IMR-90 (cell line): ENCODE results near the gene SLC39A11. TPM values are rescaled to one million over a fixed set of nuclear protein-coding genes. Genes with fewer than 3 reads are reported as not detected.

Experiments
- ATAC-seq: fragments of 200-7000 bp; cut with Tn5 transposase; 2 replicates; pipeline ENCODE4 v1.9.1; 2020; ENCODE audit warnings: low read depth, mild to moderate bottlenecking, moderate library complexity
- BruUV-seq: library from RNA; stranded (reverse); fragments of 400-500 nt; replicated peaks from 2 replicates; lab custom pipeline; 2021; lab: Mats Ljungman, UMichigan
- CTCF ChIA-PET: fragments of 300-600 bp; formaldehyde crosslinking; extraction: SDS; loops from one replicate; lab custom pipeline; 2021; ENCODE audit warnings: antibody characterized with exemption; lab: Yijun Ruan, JAX
- POLR2A ChIA-PET: fragments of 300-600 bp; sonication (Branson Sonifier 250); formaldehyde crosslinking; loops from one replicate; lab custom pipeline; 2022; ENCODE audit warnings: antibody characterized with exemption; ENCODE audit not compliant: unreplicated experiment; lab: Charles Lee
- DNase-seq: peaks from one replicate; pipeline ENCODE4 v3.0.0; 2013
- H2AFZ ChIP-seq: replicated peaks from 2 replicates; pipeline ENCODE3; 2013; ENCODE audit warnings: low read length, mild to moderate bottlenecking; ENCODE audit not compliant: poor library complexity
- H2AK5ac ChIP-seq: 2 replicates; pipeline ENCODE4 v1.6.1; 2013; ENCODE audit warnings: low read depth, low read length, inconsistent platforms
- H2AK9ac ChIP-seq: replicated peaks from 2 replicates; pipeline ENCODE3; 2013; ENCODE audit warnings: mild to moderate bottlenecking, low read depth, low read length, moderate library complexity; ENCODE audit not compliant: poor library complexity
- H2BK120ac ChIP-seq: 2 replicates; pipeline ENCODE4 v1.6.1; 2013; ENCODE audit warnings: low read depth, low read length, inconsistent platforms
- H2BK15ac ChIP-seq: 3 replicates; pipeline ENCODE4 v1.6.1; 2013; ENCODE audit warnings: low read depth, low read length, inconsistent platforms
- H2BK20ac ChIP-seq: 2 replicates; pipeline ENCODE4 v1.6.1; 2013; ENCODE audit warnings: low read depth, mild to moderate bottlenecking, inconsistent platforms, low read length, moderate library complexity
- H2BK5ac ChIP-seq: 2 replicates; pipeline ENCODE4 v1.6.1; 2013; ENCODE audit warnings: mild to moderate bottlenecking, low read depth, low read length, inconsistent platforms; ENCODE audit not compliant: poor library complexity, severe bottlenecking
- H3K14ac ChIP-seq: replicated peaks from 2 replicates; pipeline ENCODE4 v1.6.1; 2013; ENCODE audit warnings: low read depth, low read length, inconsistent platforms
- H3K18ac ChIP-seq: 2 replicates; pipeline ENCODE4 v1.6.1; 2013; ENCODE audit warnings: low read depth, low read length, control low read depth
- H3K23ac ChIP-seq: 2 replicates; pipeline ENCODE4 v1.6.1; 2013; ENCODE audit warnings: low read depth, low read length, inconsistent platforms
- H3K27ac ChIP-seq: 2 replicates; pipeline ENCODE4 v1.5.1; 2013; ENCODE audit warnings: mild to moderate bottlenecking, control low read depth, low read length; ENCODE audit not compliant: insufficient read depth
- H3K27me3 ChIP-seq: 2 replicates; pipeline ENCODE4 v1.6.1; 2013; ENCODE audit warnings: low read length; ENCODE audit not compliant: control insufficient read depth, insufficient read depth
- H3K36me3 ChIP-seq: 2 replicates; pipeline ENCODE4 v1.6.1; 2013; ENCODE audit warnings: low read length, mixed read lengths; ENCODE audit not compliant: control insufficient read depth, insufficient read depth
- H3K4ac ChIP-seq: 2 replicates; pipeline ENCODE4 v1.6.1; 2013; ENCODE audit warnings: low read depth, low read length, inconsistent platforms
- H3K4me1 ChIP-seq: 2 replicates; pipeline ENCODE4 v1.6.1; 2013; ENCODE audit warnings: low read length, mixed read lengths; ENCODE audit not compliant: control insufficient read depth, insufficient read depth
- H3K4me2 ChIP-seq: 2 replicates; pipeline ENCODE4 v1.6.1; 2013; ENCODE audit warnings: low read depth, mild to moderate bottlenecking, control low read depth, low read length, moderate library complexity
- H3K4me3 ChIP-seq: 2 replicates; pipeline ENCODE4 v1.5.1; 2013; ENCODE audit warnings: low read depth, mild to moderate bottlenecking, control low read depth, low read length, moderate library complexity; ENCODE audit not compliant: insufficient read depth
- H3K56ac ChIP-seq: 2 replicates; pipeline ENCODE4 v1.6.1; 2013; ENCODE audit warnings: low read length, inconsistent platforms; ENCODE audit not compliant: insufficient read depth; ENCODE audit errors: extremely low read depth
- H3K79me1 ChIP-seq, 2 experiments: 2 replicates each; pipeline ENCODE4 v1.6.1; 2013; ENCODE audit warnings: low read length in 2 of 2, inconsistent platforms in 1 of 2, low read depth in 1 of 2
- H3K9ac ChIP-seq: 2 replicates; pipeline ENCODE4 v1.6.1; 2013; ENCODE audit warnings: low read depth, low read length, control low read depth
- H3K9me1 ChIP-seq: 2 replicates; pipeline ENCODE4 v1.6.1; 2013; ENCODE audit warnings: low read length, inconsistent platforms; ENCODE audit not compliant: insufficient read depth
- H3K9me3 ChIP-seq: 2 replicates; pipeline ENCODE4 v1.6.1; 2013; ENCODE audit warnings: low read length; ENCODE audit not compliant: control insufficient read depth, insufficient read depth
- H4K20me1 ChIP-seq: 2 replicates; pipeline ENCODE4 v1.6.1; 2013; ENCODE audit warnings: low read length, inconsistent platforms; ENCODE audit not compliant: insufficient read depth
- H4K5ac ChIP-seq: 2 replicates; pipeline ENCODE4 v1.6.1; 2013; ENCODE audit warnings: mild to moderate bottlenecking, low read depth, low read length, control low read depth
- H4K8ac ChIP-seq, 2 experiments: 2 replicates each; pipeline ENCODE4 v1.6.1; 2013; ENCODE audit warnings: low read depth in 2 of 2, low read length in 2 of 2, control low read depth in 1 of 2, inconsistent platforms in 1 of 2
- H4K91ac ChIP-seq: 2 replicates; pipeline ENCODE4 v1.6.1; 2013; ENCODE audit warnings: low read depth, low read length, inconsistent platforms; ENCODE audit not compliant: insufficient read depth
- BHLHE40 ChIP-seq: fragments of 150-350 bp; IDR thresholded peaks from 2 replicates; pipeline ENCODE4 v1.6.1; 2016; ENCODE audit warnings: mild to moderate bottlenecking, low read depth, low read length
- CEBPB ChIP-seq: IDR thresholded peaks from 2 replicates; pipeline ENCODE4 v1.6.1; 2012; ENCODE audit warnings: low read depth, low read length, improper control_type of control experiment
- CHD1 ChIP-seq: IDR thresholded peaks from 2 replicates; pipeline ENCODE4 v1.6.1; 2012; ENCODE audit warnings: low read depth, low read length, improper control_type of control experiment
- CTCF ChIP-seq: conservative IDR thresholded peaks from 2 replicates; pipeline ENCODE4 v1.5.1; 2012; ENCODE audit warnings: mild to moderate bottlenecking, low read depth, low read length, improper control_type of control experiment
- ELK1 ChIP-seq: fragments of 150-350 bp; IDR thresholded peaks from 2 replicates; pipeline ENCODE4 v1.6.1; 2016; ENCODE audit warnings: low read depth, mild to moderate bottlenecking, low read length, moderate library complexity, borderline replicate concordance
- MAFK ChIP-seq: IDR thresholded peaks from 2 replicates; pipeline ENCODE4 v1.6.1; 2012; ENCODE audit warnings: low read depth, low read length, improper control_type of control experiment
- MXI1 ChIP-seq: IDR thresholded peaks from 2 replicates; pipeline ENCODE4 v1.6.1; 2012; ENCODE audit warnings: low read depth, mild to moderate bottlenecking, low read length, moderate library complexity, borderline replicate concordance
- NFE2L2 ChIP-seq: fragments of 150-350 bp; IDR thresholded peaks from 2 replicates; pipeline ENCODE4 v1.6.1; 2016; ENCODE audit warnings: low read depth, mild to moderate bottlenecking, low read length
- POLR2A ChIP-seq: IDR thresholded peaks from 2 replicates; pipeline ENCODE4 v1.6.1; 2012; ENCODE audit warnings: mild to moderate bottlenecking, low read depth, low read length
- RAD21 ChIP-seq: IDR thresholded peaks from 2 replicates; pipeline ENCODE4 v1.6.1; 2012; ENCODE audit warnings: low read length, improper control_type of control experiment
- RCOR1 ChIP-seq: IDR thresholded peaks from 2 replicates; pipeline ENCODE4 v1.6.1; 2012; ENCODE audit warnings: mild to moderate bottlenecking, low read length, improper control_type of control experiment; ENCODE audit not compliant: insufficient replicate concordance
- RFX5 ChIP-seq: IDR thresholded peaks from 2 replicates; pipeline ENCODE4 v1.8.0; 2012; ENCODE audit warnings: low read depth, mild to moderate bottlenecking, low read length, moderate library complexity
- SMC3 ChIP-seq: fragments of 150-350 bp; IDR thresholded peaks from 2 replicates; pipeline ENCODE4 v1.6.1; 2016; ENCODE audit warnings: low read depth, mild to moderate bottlenecking, antibody characterized with exemption, low read length, moderate library complexity
- WGBS, 2 experiments: methylation state at CpG; one replicate each; pipeline versions ENCODE4 v1.1.5 to v1.1.7; 2013; ENCODE audit warnings: missing lambda C conversion rate in 2 of 2; ENCODE audit not compliant: insufficient read length in 1 of 2; ENCODE audit errors: extremely low coverage in 2 of 2; 5-methylcytosine and 5-hydroxymethylcytosine counted together
- dilution Hi-C: fragments of 300-500 bp; cut with HindIII; formaldehyde crosslinking; loops from one replicate; pipeline ENCODE4 v1.14.3; 2018; ENCODE audit warnings: low sequenced_read_pairs; ENCODE audit not compliant: unreplicated experiment
- in situ Hi-C: fragments of 300-500 bp; cut with MboI; formaldehyde crosslinking; loops from 3 replicates; pipeline ENCODE4 v1.14.3; 2019; ENCODE audit warnings: low sequenced_read_pairs, inconsistent platforms, mixed read lengths
- intact Hi-C: fragments of 100-400 bp; cut with micrococcal nuclease; formaldehyde crosslinking; loops from 2 replicates; pipeline ENCODE4 v1.10.0; 2022
- polyA plus RNA-seq, 3 experiments: library from polyadenylated mRNA; depleted of rRNA; stranded (reverse); fragments of >200 nt; gene quantifications; 2 replicates each; pipeline ENCODE4 v1.2.3, GENCODE V29; 2012; ENCODE audit warnings: low replicate concordance in 1 of 3
- total RNA-seq: library from RNA; depleted of rRNA; stranded (reverse); fragments of >200 nt; gene quantifications from 2 replicates; pipeline ENCODE4 v1.2.3, GENCODE V29; 2012

The SLC39A11 gene
- total and polyA plus RNA-seq, 2 of the 4 experiments (the other 2 are of a cell fraction), result 8.8 to 14.3 TPM

- Histone ChIP-seq H3K4me2 (no peak overlapping the region), H4K8ac (no peak overlapping the region), H4K5ac (no peak overlapping the region), H3K4ac (no peak overlapping the region), H4K20me1 (no peaks in the 10 kb centered on the region), H2BK5ac (no peak overlapping the region), H3K23ac (no peak overlapping the region), H2BK15ac (no peak overlapping the region), H2AFZ (no peak overlapping the region), H3K36me3 (no peaks in the 10 kb centered on the region), H3K79me1 (no peaks in the 10 kb centered on the region; a peak in 1 of 4 replicates), H2BK120ac (no peak overlapping the region), H3K9me1 (peaks cover 12% of the 10 kb centered on the region; the same call in 1 of the 2 replicates), H3K14ac (no peak overlapping the region), H3K27me3 (no peaks in the 10 kb centered on the region), H3K9ac (no peak overlapping the region), H3K18ac (no peak overlapping the region), H3K4me1 (peaks cover 13% of the 10 kb centered on the region), H3K56ac (no peak overlapping the region), H2AK9ac (no peak overlapping the region), H2AK5ac (no peak overlapping the region), H2BK20ac (no peak overlapping the region), H3K4me3 (no peak overlapping the region), H3K27ac (no peak overlapping the region), H4K91ac (no peak overlapping the region), H3K9me3 (no peaks in the 10 kb centered on the region)
- ChIA-PET POLR2A (no interaction called here), CTCF (no interaction called here)
- no peak for TF ChIP-seq RCOR1
- TF ChIP-seq RFX5, result no peak
- TF ChIP-seq NFE2L2, result no peak
- TF ChIP-seq RAD21, result no peak
- TF ChIP-seq MAFK, result no peak
- TF ChIP-seq CEBPB, result no peak
- TF ChIP-seq CTCF, result no peak
- no peak for TF ChIP-seq BHLHE40
- no peak for TF ChIP-seq POLR2A
- TF ChIP-seq SMC3, result no peak
- TF ChIP-seq CHD1, result no peak
- no peak for TF ChIP-seq MXI1
- no peak for TF ChIP-seq ELK1
- dilution Hi-C loops, result no loop called here
- in situ Hi-C loops, result no loop called here
- no TSS peak for BruUV-seq
- WGBS, 2 experiments, result 90% methylated on average over 8 of the region's 8 CpGs; no CpG with 5 or more reads in 1 of the 2 experiments
- intact Hi-C loops, result no loop called here
- DNase-seq, result no peak
- no peak for ATAC-seq
Measured at GRCh38 chr17:72696721-72697120, 395.8 kb downstream of the SLC39A11 start.
